Measurements from ENCODE around the gene SLC37A2. TPM values are rescaled to one million over a fixed set of nuclear protein-coding genes. Genes with fewer than 3 reads are reported as not detected.

Gene SLC37A2
- total RNA-seq, 1 experiment from 2014 or later: 5.1 TPM

DNA sequence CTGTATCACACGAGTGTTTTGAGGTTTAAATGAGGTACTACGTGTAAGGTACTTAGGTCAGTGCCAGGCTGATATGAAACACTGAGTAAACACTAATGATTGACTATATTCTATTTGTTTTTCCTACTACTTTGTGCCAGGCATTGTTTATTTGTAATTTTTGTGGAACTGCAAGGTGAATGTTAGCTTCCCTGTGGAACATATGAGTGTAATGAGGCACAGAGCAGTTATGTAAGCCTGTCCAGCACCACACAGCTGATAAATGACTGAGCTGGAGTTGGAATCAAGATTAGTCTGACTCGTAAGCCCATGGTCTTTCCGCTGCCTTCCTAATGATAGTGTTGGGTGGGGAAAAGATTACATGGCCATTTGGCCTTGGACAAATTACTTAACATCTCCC lies 5.9 kb downstream of the SLC37A2 start (continued):
- TF ChIP-seq REST (IDR thresholded peaks at IDR 0.05; ENCODE audit: low read depth): no peak
- no peak for TF ChIP-seq EGR1 (IDR thresholded peaks at IDR 0.05; ENCODE audit: low read depth)

DNA sequence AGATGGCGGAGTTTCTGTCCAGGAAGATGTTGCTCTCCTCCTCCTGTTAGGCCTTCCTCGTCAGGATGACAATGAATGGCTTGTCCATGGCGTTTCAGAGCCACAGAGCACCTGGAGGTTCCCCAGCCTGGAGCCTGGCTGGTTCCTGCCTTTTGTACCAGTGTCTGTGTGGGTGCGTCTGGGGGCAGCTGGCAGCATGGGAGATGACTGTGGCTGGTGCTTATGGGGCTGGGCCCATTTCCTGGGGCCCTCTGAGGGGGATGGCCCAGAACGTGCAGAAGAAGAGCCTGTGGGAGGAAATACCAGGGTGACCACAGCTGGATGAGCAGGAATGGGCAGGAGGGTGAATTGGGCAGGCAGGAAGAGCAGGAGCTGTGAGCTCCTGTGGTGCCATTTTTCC lies 6.7 kb downstream of the SLC37A2 start:
- Histone ChIP-seq H3K9me3 (ENCODE audit: control insufficient read depth in 1 of 2, insufficient read depth in 1 of 2, low read depth in 1 of 2, low read length in 2 of 2) (no peaks in the 10 kb centered on the region), H3K9me2 (ENCODE audit: insufficient read depth) (no peaks in the 10 kb centered on the region), H3K4me1 (ENCODE audit: control insufficient read depth in 1 of 2, insufficient read depth in 2 of 2, low read length in 2 of 2) (peaks cover 20 to 35% of the 10 kb centered on the region in 2 experiments), H3K27ac (ENCODE audit: low read depth, low read length) (no peak overlapping the region), H3K27me3 (ENCODE audit: insufficient read depth, low read length) (no peaks in the 10 kb centered on the region), H3K79me2 (ENCODE audit: insufficient read depth, low read length) (no peaks in the 10 kb centered on the region), H4K20me1 (ENCODE audit: insufficient read depth) (no peaks in the 10 kb centered on the region), H3K9ac (ENCODE audit: low read length) (no peak overlapping the region), H3K4me3 (replicated peaks in 1 of 2; ENCODE audit: low read depth in 1 of 2, low read length in 2 of 2) (no peak overlapping the region), H3K36me3 (ENCODE audit: control insufficient read depth in 1 of 2, insufficient read depth in 2 of 2, low read length in 2 of 2) (no peaks in the 10 kb centered on the region), H3K4me2 (ENCODE audit: low read length) (peak overlapping the region; percentile 72), H2AFZ (ENCODE audit: low read depth, low read length, poor library complexity, severe bottlenecking) (no peak overlapping the region)
- DNase-seq (ENCODE audit: low read depth, low spot score) (no peak), ATAC-seq (peak; percentile 32)
- BruUV-seq (replicated peaks): no TSS peak
- no peak for TF ChIP-seq ZNF274 (IDR thresholded peaks at IDR 0.05; ENCODE audit: low read depth, low read length)
- TF ChIP-seq ZFX (IDR thresholded peaks at IDR 0.05): no peak
- no peak for TF ChIP-seq RAD21 (IDR thresholded peaks at IDR 0.05; ENCODE audit: low read depth)
- TF ChIP-seq, protein P1, sequence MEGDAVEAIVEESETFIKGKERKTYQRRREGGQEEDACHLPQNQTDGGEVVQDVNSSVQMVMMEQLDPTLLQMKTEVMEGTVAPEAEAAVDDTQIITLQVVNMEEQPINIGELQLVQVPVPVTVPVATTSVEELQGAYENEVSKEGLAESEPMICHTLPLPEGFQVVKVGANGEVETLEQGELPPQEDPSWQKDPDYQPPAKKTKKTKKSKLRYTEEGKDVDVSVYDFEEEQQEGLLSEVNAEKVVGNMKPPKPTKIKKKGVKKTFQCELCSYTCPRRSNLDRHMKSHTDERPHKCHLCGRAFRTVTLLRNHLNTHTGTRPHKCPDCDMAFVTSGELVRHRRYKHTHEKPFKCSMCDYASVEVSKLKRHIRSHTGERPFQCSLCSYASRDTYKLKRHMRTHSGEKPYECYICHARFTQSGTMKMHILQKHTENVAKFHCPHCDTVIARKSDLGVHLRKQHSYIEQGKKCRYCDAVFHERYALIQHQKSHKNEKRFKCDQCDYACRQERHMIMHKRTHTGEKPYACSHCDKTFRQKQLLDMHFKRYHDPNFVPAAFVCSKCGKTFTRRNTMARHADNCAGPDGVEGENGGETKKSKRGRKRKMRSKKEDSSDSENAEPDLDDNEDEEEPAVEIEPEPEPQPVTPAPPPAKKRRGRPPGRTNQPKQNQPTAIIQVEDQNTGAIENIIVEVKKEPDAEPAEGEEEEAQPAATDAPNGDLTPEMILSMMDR (IDR thresholded peaks at IDR 0.05 in 2 of 3, conservative IDR thresholded peaks at IDR 0.05 in 1 of 3; ENCODE audit: borderline replicate concordance in 1 of 3, insufficient read depth in 1 of 3, low read depth in 2 of 3, low read length in 2 of 3): no peak
- TF ChIP-seq POLR2A (IDR thresholded peaks at IDR 0.05; ENCODE audit: borderline replicate concordance, extremely low read depth, insufficient read depth, insufficient read length): no peak
- TF ChIP-seq YY1 (IDR thresholded peaks at IDR 0.05; ENCODE audit: extremely low read depth, insufficient replicate concordance, low read depth, low read length): peak; percentile 17
- no peak for TF ChIP-seq CBX3 (IDR thresholded peaks at IDR 0.05; ENCODE audit: low read depth)
- ChIA-PET POLR2A (interaction anchor here (1.6 kb wide), 1 partner anchor 13 kb away, joined by 7 read pairs; no protein-coding TSS in a partner anchor), CTCF (interaction anchor here (0.5 kb wide), 1 partner anchor 13 kb away, joined by 3 read pairs; no protein-coding TSS in a partner anchor), RAD21 (ENCODE audit: low non-redundant PET in 1 of 2, low total read pairs in 2 of 2, uncharacterized antibody in 2 of 2, unreplicated experiment in 2 of 2) (no interaction called here)
- intact Hi-C loops (cut with micrococcal nuclease): no loop called here

Data from HCT116 (cell line).